ENCODE results near the gene NFRKB.

DNA sequence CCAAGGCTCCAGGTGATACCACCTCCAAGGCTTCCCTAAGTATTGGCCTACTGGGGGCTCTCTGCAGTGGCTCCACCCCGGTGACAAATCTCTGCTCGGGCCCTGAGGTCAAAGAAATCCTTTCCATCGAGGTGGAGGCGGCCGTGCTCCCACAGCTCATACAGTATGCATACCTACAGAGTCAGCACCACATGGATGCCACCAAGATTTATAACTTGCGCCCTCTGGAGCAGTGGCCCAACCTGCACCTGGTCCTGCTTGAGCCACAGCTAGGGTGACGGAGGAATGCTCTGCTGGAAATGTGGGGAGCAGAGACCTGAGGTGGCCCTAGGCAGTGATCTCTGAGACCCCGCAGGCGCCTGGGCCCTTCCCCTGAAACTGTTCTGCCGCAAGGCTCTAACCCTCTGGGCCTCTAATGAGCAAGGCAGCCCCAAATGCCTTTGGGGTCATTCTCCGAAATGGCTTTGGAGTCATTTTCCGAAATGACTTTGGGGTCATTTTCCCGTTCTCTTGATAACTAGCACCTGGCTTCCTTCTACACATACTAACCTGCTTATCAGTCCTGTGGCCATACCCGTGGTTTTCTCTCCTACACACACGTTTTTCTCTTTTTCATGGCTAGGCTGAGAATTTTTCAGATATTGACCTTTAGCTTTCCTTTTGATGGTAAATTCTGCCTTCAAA is 45.8 kb downstream of the NFRKB start:
- TF ChIP-seq, protein P1, sequence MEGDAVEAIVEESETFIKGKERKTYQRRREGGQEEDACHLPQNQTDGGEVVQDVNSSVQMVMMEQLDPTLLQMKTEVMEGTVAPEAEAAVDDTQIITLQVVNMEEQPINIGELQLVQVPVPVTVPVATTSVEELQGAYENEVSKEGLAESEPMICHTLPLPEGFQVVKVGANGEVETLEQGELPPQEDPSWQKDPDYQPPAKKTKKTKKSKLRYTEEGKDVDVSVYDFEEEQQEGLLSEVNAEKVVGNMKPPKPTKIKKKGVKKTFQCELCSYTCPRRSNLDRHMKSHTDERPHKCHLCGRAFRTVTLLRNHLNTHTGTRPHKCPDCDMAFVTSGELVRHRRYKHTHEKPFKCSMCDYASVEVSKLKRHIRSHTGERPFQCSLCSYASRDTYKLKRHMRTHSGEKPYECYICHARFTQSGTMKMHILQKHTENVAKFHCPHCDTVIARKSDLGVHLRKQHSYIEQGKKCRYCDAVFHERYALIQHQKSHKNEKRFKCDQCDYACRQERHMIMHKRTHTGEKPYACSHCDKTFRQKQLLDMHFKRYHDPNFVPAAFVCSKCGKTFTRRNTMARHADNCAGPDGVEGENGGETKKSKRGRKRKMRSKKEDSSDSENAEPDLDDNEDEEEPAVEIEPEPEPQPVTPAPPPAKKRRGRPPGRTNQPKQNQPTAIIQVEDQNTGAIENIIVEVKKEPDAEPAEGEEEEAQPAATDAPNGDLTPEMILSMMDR (IDR thresholded peaks at IDR 0.05; ENCODE audit: insufficient read depth, low read length): no peak
- TF ChIP-seq, protein P2, sequence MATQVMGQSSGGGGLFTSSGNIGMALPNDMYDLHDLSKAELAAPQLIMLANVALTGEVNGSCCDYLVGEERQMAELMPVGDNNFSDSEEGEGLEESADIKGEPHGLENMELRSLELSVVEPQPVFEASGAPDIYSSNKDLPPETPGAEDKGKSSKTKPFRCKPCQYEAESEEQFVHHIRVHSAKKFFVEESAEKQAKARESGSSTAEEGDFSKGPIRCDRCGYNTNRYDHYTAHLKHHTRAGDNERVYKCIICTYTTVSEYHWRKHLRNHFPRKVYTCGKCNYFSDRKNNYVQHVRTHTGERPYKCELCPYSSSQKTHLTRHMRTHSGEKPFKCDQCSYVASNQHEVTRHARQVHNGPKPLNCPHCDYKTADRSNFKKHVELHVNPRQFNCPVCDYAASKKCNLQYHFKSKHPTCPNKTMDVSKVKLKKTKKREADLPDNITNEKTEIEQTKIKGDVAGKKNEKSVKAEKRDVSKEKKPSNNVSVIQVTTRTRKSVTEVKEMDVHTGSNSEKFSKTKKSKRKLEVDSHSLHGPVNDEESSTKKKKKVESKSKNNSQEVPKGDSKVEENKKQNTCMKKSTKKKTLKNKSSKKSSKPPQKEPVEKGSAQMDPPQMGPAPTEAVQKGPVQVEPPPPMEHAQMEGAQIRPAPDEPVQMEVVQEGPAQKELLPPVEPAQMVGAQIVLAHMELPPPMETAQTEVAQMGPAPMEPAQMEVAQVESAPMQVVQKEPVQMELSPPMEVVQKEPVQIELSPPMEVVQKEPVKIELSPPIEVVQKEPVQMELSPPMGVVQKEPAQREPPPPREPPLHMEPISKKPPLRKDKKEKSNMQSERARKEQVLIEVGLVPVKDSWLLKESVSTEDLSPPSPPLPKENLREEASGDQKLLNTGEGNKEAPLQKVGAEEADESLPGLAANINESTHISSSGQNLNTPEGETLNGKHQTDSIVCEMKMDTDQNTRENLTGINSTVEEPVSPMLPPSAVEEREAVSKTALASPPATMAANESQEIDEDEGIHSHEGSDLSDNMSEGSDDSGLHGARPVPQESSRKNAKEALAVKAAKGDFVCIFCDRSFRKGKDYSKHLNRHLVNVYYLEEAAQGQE (IDR thresholded peaks at IDR 0.05; ENCODE audit: insufficient replicate concordance, low read depth): no peak
- TF ChIP-seq POLR2AphosphoS5 (IDR thresholded peaks at IDR 0.05; ENCODE audit: low read depth) (no peak), GABPA (IDR thresholded peaks at IDR 0.05; ENCODE audit: low read depth) (no peak)
